HCT116 (cell line): ENCODE results near the gene RNF141.

Source experiments
- CTCF ChIP-seq, 3 experiments: fragments of 200-600 bp in 1 of 3; sonication (generic) in 1 of 3; IDR thresholded peaks in 2 of 3; conservative IDR thresholded peaks in 1 of 3; 2 replicates each; pipeline ENCODE4 v1.5.1; 2012 to 2017; ENCODE audit warnings: low read depth in 2 of 3, low read length in 2 of 3, antibody characterized with exemption in 1 of 3, borderline replicate concordance in 1 of 3, control low read depth in 1 of 3, mild to moderate bottlenecking in 1 of 3, mixed read lengths in 1 of 3, mixed run types in 1 of 3, moderate library complexity in 1 of 3; ENCODE audit not compliant: insufficient read depth in 1 of 3
- POLR2A ChIP-seq: IDR thresholded peaks from 2 replicates; pipeline ENCODE4 v1.7.0; 2011; ENCODE audit warnings: borderline replicate concordance; ENCODE audit not compliant: insufficient read depth, insufficient read length; ENCODE audit errors: extremely low read depth
- RAD21 ChIP-seq: IDR thresholded peaks from 2 replicates; pipeline ENCODE4 v1.6.1; 2012; ENCODE audit warnings: low read depth, mild to moderate bottlenecking
- SP1 ChIP-seq: IDR thresholded peaks from 2 replicates; pipeline ENCODE4 v1.6.1; 2012; ENCODE audit warnings: low read depth

- TF ChIP-seq CTCF (IDR thresholded peaks at IDR 0.05 in 2 of 3, conservative IDR thresholded peaks at IDR 0.05 in 1 of 3; ENCODE audit: borderline replicate concordance in 1 of 3, insufficient read depth in 1 of 3, low read depth in 2 of 3, low read length in 2 of 3) (no peak), RAD21 (no peak), POLR2A (no peak), SP1 (no peak)
Measured at GRCh38 chr11:10542776-10543175, 1.8 kb upstream of the RNF141 start.
